ENCODE results near the gene ZCWPW1.

The ZCWPW1 gene

GRCh38 chr7:100446040-100446439, 17.5 kb upstream of the ZCWPW1 start:
- no peaks in the 10 kb centered on the region for H3K27me3 ChIP-seq (ENCODE audit: insufficient read depth, low read length)

GRCh38 chr7:100444311-100445278, 16.1 kb upstream of the ZCWPW1 start:
- H3K27me3 ChIP-seq (ENCODE audit: insufficient read depth, low read length): no peaks in the 10 kb centered on the region
- TF ChIP-seq CTCF (IDR thresholded peaks at IDR 0.05; ENCODE audit: low read length): no peak
- TF ChIP-seq EZH2 (IDR thresholded peaks at IDR 0.05; ENCODE audit: borderline replicate concordance, low read length): no peak
- H3K4me2 ChIP-seq (ENCODE audit: low read length): no peak overlapping the region
- no peaks in the 10 kb centered on the region for H3K9me3 ChIP-seq (ENCODE audit: low read length)
- H3K9ac ChIP-seq (ENCODE audit: low read length): no peak overlapping the region
- no peak overlapping the region for H3K27ac ChIP-seq (ENCODE audit: low read depth, low read length, poor library complexity, severe bottlenecking)
- H3K9me2 ChIP-seq (ENCODE audit: low read depth, low read length): no peaks in the 10 kb centered on the region
- H3K36me3 ChIP-seq (ENCODE audit: insufficient read depth, low read length): no peaks in the 10 kb centered on the region
- H3K4me3 ChIP-seq (ENCODE audit: low read depth, low read length, poor library complexity, severe bottlenecking): no peak overlapping the region
- H3F3A ChIP-seq (ENCODE audit: insufficient read depth, low read length): no peaks in the 10 kb centered on the region
- H2AFZ ChIP-seq (ENCODE audit: low read length): no peak overlapping the region
- H3K4me1 ChIP-seq (ENCODE audit: insufficient read depth, low read length, severe bottlenecking): peaks cover under 1% of the 10 kb centered on the region
- H4K20me1 ChIP-seq (ENCODE audit: insufficient read depth, low read length): no peaks in the 10 kb centered on the region
- no peaks in the 10 kb centered on the region for H3K79me2 ChIP-seq (ENCODE audit: insufficient read depth, low read length)

More at GRCh38 chr7:100446040-100446439, 17.5 kb upstream of the ZCWPW1 start:
- Histone ChIP-seq H4K20me1 (ENCODE audit: insufficient read depth, low read length) (no peaks in the 10 kb centered on the region), H3K4me2 (ENCODE audit: low read length) (no peak overlapping the region), H3K36me3 (ENCODE audit: insufficient read depth, low read length) (no peaks in the 10 kb centered on the region), H3K9ac (ENCODE audit: low read length) (no peak overlapping the region), H3K79me2 (ENCODE audit: insufficient read depth, low read length) (no peaks in the 10 kb centered on the region), H3K4me1 (ENCODE audit: insufficient read depth, low read length, severe bottlenecking) (peaks cover 12% of the 10 kb centered on the region), H3K27ac (ENCODE audit: low read depth, low read length, poor library complexity, severe bottlenecking) (no peak overlapping the region), H3K9me2 (ENCODE audit: low read depth, low read length) (no peaks in the 10 kb centered on the region), H3K4me3 (ENCODE audit: low read depth, low read length, poor library complexity, severe bottlenecking) (no peak overlapping the region), H3F3A (ENCODE audit: insufficient read depth, low read length) (no peaks in the 10 kb centered on the region), H3K9me3 (ENCODE audit: low read length) (no peaks in the 10 kb centered on the region), H2AFZ (ENCODE audit: low read length) (no peak overlapping the region)
- TF ChIP-seq EZH2 (IDR thresholded peaks at IDR 0.05; ENCODE audit: borderline replicate concordance, low read length) (no peak), CTCF (IDR thresholded peaks at IDR 0.05; ENCODE audit: low read length) (no peak)

- no peaks in the 10 kb centered on the region for H3K9me2 ChIP-seq (ENCODE audit: low read depth, low read length)
- no peak overlapping the region for H3K4me2 ChIP-seq (ENCODE audit: low read length)
- no peak overlapping the region for H3K4me3 ChIP-seq (ENCODE audit: low read depth, low read length, poor library complexity, severe bottlenecking)
- H3K27ac ChIP-seq (ENCODE audit: low read depth, low read length, poor library complexity, severe bottlenecking): no peak overlapping the region
- H3K79me2 ChIP-seq (ENCODE audit: insufficient read depth, low read length): no peaks in the 10 kb centered on the region
- H3K9me3 ChIP-seq (ENCODE audit: low read length): no peaks in the 10 kb centered on the region
- TF ChIP-seq EZH2 (IDR thresholded peaks at IDR 0.05; ENCODE audit: borderline replicate concordance, low read length) (no peak), CTCF (IDR thresholded peaks at IDR 0.05; ENCODE audit: low read length) (no peak)
- H3F3A ChIP-seq (ENCODE audit: insufficient read depth, low read length): no peaks in the 10 kb centered on the region
- no peaks in the 10 kb centered on the region for H3K27me3 ChIP-seq (ENCODE audit: insufficient read depth, low read length)
- H3K4me1 ChIP-seq (ENCODE audit: insufficient read depth, low read length, severe bottlenecking): no peaks in the 10 kb centered on the region
- H3K36me3 ChIP-seq (ENCODE audit: insufficient read depth, low read length): no peaks in the 10 kb centered on the region
- no peak overlapping the region for H3K9ac ChIP-seq (ENCODE audit: low read length)
- H2AFZ ChIP-seq (ENCODE audit: low read length): no peak overlapping the region
- no peaks in the 10 kb centered on the region for H4K20me1 ChIP-seq (ENCODE audit: insufficient read depth, low read length)
These were observed 14.8 kb upstream of the ZCWPW1 start for GRCh38 chr7:100443096-100443840.
